Esophagus squamous epithelium (tissue), 4 donors: Measurements from ENCODE around the gene RPL7A.

Experiments
- CTCF ChIP-seq, 6 experiments: fragments of 450-650 bp in 4 of 6; fragments of 200-600 bp in 2 of 6; sonication (generic) in 2 of 6; IDR thresholded peaks; one replicate each; pipeline ENCODE4 v1.5.1; 2016 to 2019; ENCODE audit warnings: antibody characterized with exemption in 6 of 6, mild to moderate bottlenecking in 4 of 6, moderate library complexity in 4 of 6
- POLR2A ChIP-seq, 4 donors: fragments of 450-650 bp; IDR thresholded peaks; one replicate each; pipeline ENCODE4 v1.6.1; 2017; ENCODE audit warnings: antibody characterized with exemption in 4 of 4, mild to moderate bottlenecking in 4 of 4, moderate library complexity in 3 of 4

GRCh38 chr9:133315997-133316396, 32.0 kb upstream of the RPL7A start:
- TF ChIP-seq POLR2A (IDR thresholded peaks at IDR 0.05): no peak
- TF ChIP-seq CTCF (IDR thresholded peaks at IDR 0.05): no peak
